BJ (cell line): ENCODE data around the gene PTCHD1. TPM values are rescaled to one million over a fixed set of nuclear protein-coding genes. Genes with fewer than 3 reads are reported as not detected.

Experiments
- CTCF ChIA-PET: fragments of 350-600 bp; formaldehyde crosslinking; extraction: SDS; loops from one replicate; lab custom pipeline; 2021; ENCODE audit warnings: antibody characterized with exemption, inconsistent platforms; lab: Yijun Ruan, JAX
- POLR2A ChIA-PET: fragments of 300-600 bp; sonication (Branson Sonifier 250); formaldehyde crosslinking; extraction: SDS; loops from one replicate; lab custom pipeline; 2021; ENCODE audit warnings: antibody characterized with exemption; lab: Charles Lee
- DNase-seq: peaks from one replicate; pipeline ENCODE4 v3.0.0-alpha.2; 2011; ENCODE audit warnings: low read depth
- H3K27me3 ChIP-seq: 2 replicates; pipeline ENCODE4 v1.6.0; 2011; ENCODE audit warnings: low read length; ENCODE audit not compliant: control insufficient read depth, insufficient read depth
- H3K36me3 ChIP-seq: 2 replicates; pipeline ENCODE4 v1.5.1; 2011; ENCODE audit warnings: low read length; ENCODE audit not compliant: control insufficient read depth, insufficient read depth
- H3K4me3 ChIP-seq: 2 replicates; pipeline ENCODE4 v1.5.1; 2011; ENCODE audit warnings: low read depth, mild to moderate bottlenecking, control low read depth, low read length
- polyA plus RNA-seq: library from polyadenylated mRNA; depleted of rRNA; stranded (reverse); fragments of >200 nt; gene quantifications from 2 replicates; pipeline ENCODE4 v1.2.3, GENCODE V29; 2011
- TF ChIP-seq, protein P1 (sequence below): IDR thresholded peaks from 2 replicates; pipeline ENCODE4 v1.5.1; 2011; ENCODE audit warnings: low read depth, mild to moderate bottlenecking, control low read depth, inconsistent platforms, low read length, moderate library complexity; ENCODE audit not compliant: insufficient read depth

PTCHD1 gene
- polyA plus RNA-seq, 1 experiment: not detected

DNA sequence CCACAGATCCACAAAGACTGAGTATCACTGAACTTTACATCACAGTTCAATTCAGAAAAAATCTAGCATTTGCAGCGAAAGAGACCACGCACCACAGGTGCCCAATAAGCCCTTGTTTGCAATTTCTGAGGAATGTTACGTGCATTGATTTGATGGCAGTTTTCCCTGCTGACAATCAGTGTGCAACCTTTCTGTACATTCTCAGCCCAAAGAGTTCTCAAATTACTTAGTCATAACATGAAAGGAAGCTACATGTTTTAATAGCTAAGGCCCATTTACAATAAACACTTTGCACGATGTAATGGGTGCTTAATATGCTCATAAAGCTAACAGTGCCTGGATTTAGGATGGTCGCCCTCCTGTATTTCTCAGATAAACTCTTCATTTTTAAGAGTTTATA lies 47.9 kb downstream of the PTCHD1 start:
- CTCF ChIA-PET: no interaction called here
- TF ChIP-seq, protein P1, sequence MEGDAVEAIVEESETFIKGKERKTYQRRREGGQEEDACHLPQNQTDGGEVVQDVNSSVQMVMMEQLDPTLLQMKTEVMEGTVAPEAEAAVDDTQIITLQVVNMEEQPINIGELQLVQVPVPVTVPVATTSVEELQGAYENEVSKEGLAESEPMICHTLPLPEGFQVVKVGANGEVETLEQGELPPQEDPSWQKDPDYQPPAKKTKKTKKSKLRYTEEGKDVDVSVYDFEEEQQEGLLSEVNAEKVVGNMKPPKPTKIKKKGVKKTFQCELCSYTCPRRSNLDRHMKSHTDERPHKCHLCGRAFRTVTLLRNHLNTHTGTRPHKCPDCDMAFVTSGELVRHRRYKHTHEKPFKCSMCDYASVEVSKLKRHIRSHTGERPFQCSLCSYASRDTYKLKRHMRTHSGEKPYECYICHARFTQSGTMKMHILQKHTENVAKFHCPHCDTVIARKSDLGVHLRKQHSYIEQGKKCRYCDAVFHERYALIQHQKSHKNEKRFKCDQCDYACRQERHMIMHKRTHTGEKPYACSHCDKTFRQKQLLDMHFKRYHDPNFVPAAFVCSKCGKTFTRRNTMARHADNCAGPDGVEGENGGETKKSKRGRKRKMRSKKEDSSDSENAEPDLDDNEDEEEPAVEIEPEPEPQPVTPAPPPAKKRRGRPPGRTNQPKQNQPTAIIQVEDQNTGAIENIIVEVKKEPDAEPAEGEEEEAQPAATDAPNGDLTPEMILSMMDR: no peak
- H3K36me3 ChIP-seq: no peaks in the 10 kb centered on the region
- H3K4me3 ChIP-seq: no peak overlapping the region
- no peak for DNase-seq
- H3K27me3 ChIP-seq: no peaks in the 10 kb centered on the region
- POLR2A ChIA-PET: no interaction called here

DNA sequence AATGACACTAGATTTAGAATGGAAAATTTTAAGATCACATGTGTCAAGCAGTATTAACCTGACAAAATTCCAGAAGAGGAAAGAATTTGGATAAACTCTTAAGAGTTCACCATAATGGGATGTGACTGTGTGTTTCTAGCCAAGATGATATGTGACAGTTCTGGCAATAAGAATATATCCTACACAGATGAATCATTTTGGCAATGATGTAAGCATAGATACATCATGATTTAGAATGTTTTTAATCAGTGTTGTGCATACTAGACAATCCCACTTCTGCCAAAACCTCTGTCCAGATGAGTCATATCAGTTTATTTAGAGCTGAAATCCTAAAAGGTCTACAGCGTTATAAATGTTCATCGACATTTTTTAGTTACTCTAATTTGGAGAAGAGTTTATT lies 48.8 kb downstream of the PTCHD1 start:
- H3K4me3 ChIP-seq: no peak overlapping the region
- no peak for DNase-seq
- H3K36me3 ChIP-seq: no peaks in the 10 kb centered on the region
- ChIA-PET POLR2A (no interaction called here), CTCF (no interaction called here)
- TF ChIP-seq, protein P1: no peak
- H3K27me3 ChIP-seq: no peaks in the 10 kb centered on the region

GRCh38 chrX:23385242-23385641 lies 50.6 kb downstream of the PTCHD1 start:
- CTCF ChIA-PET: no interaction called here
- POLR2A ChIA-PET: no interaction called here
- no peak for DNase-seq
- Histone ChIP-seq H3K4me3 (no peak overlapping the region), H3K27me3 (no peaks in the 10 kb centered on the region), H3K36me3 (no peaks in the 10 kb centered on the region)
- TF ChIP-seq, protein P1: no peak

DNA sequence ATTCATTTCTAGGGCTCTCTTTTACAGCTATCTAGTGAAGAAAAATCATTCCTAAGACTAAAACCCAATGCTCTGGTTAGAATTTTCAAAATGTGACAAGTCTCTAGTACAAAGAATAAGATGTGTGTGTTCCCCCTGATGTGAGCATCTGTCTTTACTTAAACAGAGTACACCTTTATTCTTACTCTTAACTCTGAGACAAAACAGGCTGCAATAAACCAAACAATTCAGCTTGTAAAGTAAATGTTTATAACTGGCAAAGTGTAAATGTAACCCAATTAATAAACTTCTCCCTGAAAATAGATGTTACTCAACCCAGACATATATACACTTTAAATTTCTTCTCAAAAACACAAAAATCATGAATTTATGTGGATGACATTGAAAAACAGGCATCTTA lies 51.6 kb downstream of the PTCHD1 start:
- Histone ChIP-seq H3K4me3 (no peak overlapping the region), H3K36me3 (no peaks in the 10 kb centered on the region), H3K27me3 (no peaks in the 10 kb centered on the region)
- ChIA-PET CTCF (interaction anchor here (0.6 kb wide), 1 partner anchor 241 kb away, joined by 3 read pairs; no protein-coding TSS in a partner anchor), POLR2A (no interaction called here)
- TF ChIP-seq, protein P1: no peak
- no peak for DNase-seq

- TF ChIP-seq, protein P1: no peak
- no peaks in the 10 kb centered on the region for H3K27me3 ChIP-seq
- H3K36me3 ChIP-seq: no peaks in the 10 kb centered on the region
- POLR2A ChIA-PET: no interaction called here
- DNase-seq: no peak
- CTCF ChIA-PET: interaction anchor here (0.6 kb wide), 1 partner anchor 241 kb away, joined by 3 read pairs; no protein-coding TSS in a partner anchor
- H3K4me3 ChIP-seq: no peak overlapping the region
Measured at GRCh38 chrX:23386726-23387125, 52.1 kb downstream of the PTCHD1 start.
